Peyer's patch (tissue), 4 donors: Measurements from ENCODE around the gene EDIL3.

Experiments used
- POLR2A ChIP-seq, 2 donors: fragments of 450-650 bp; IDR thresholded peaks; one replicate each; pipeline ENCODE4 v1.5.1; 2017; ENCODE audit warnings: antibody characterized with exemption in 2 of 2, mild to moderate bottlenecking in 2 of 2, moderate library complexity in 2 of 2
- TF ChIP-seq, protein P1 (sequence below), 6 experiments: fragments of 450-650 bp in 4 of 6; fragments of 200-600 bp in 2 of 6; sonication (generic) in 1 of 6; IDR thresholded peaks; one replicate each; pipeline ENCODE4 v1.5.1; 2017 to 2019; ENCODE audit warnings: antibody characterized with exemption in 6 of 6, mild to moderate bottlenecking in 3 of 6, moderate library complexity in 1 of 6

DNA sequence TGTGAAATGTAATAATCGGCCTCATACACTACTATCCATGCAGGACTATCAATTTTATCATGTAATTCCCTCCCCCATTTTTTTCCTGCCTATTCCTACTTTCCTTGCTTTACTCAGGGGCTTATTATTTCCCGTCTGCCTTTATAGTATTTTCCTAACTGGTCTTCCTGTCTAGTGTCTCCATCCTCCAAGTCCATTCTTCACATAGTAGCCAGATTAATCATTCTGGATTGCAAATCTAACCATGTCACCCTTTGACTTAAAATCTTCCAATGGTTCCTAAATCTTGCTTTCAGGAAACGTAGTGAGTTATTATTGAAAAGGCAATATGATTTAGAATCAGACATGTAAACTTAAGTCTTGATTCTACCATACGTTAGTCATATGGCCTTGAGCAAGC is 356.6 kb downstream of the EDIL3 start:
- TF ChIP-seq, protein P1, sequence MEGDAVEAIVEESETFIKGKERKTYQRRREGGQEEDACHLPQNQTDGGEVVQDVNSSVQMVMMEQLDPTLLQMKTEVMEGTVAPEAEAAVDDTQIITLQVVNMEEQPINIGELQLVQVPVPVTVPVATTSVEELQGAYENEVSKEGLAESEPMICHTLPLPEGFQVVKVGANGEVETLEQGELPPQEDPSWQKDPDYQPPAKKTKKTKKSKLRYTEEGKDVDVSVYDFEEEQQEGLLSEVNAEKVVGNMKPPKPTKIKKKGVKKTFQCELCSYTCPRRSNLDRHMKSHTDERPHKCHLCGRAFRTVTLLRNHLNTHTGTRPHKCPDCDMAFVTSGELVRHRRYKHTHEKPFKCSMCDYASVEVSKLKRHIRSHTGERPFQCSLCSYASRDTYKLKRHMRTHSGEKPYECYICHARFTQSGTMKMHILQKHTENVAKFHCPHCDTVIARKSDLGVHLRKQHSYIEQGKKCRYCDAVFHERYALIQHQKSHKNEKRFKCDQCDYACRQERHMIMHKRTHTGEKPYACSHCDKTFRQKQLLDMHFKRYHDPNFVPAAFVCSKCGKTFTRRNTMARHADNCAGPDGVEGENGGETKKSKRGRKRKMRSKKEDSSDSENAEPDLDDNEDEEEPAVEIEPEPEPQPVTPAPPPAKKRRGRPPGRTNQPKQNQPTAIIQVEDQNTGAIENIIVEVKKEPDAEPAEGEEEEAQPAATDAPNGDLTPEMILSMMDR (IDR thresholded peaks at IDR 0.05): no peak
- no peak for TF ChIP-seq POLR2A (IDR thresholded peaks at IDR 0.05)
